Neutrophil (primary cell): Measurements from ENCODE around the gene ADRB1.

Experiments
- H3K27ac ChIP-seq: fragments of 200-600 bp; sonication (generic); 2 replicates; pipeline ENCODE4 v1.5.1; 2016; ENCODE audit warnings: mild to moderate bottlenecking, moderate library complexity
- H3K27me3 ChIP-seq: fragments of 200-600 bp; sonication (generic); 2 replicates; pipeline ENCODE4 v1.6.0; 2016; ENCODE audit warnings: mild to moderate bottlenecking
- H3K36me3 ChIP-seq: fragments of 200-600 bp; sonication (generic); 2 replicates; pipeline ENCODE4 v1.5.1; 2017
- H3K4me1 ChIP-seq, 2 experiments: fragments of 200-600 bp in 1 of 2; sonication (generic) in 1 of 2; 1 replicate in 1 of 2; 2 replicates in 1 of 2; pipeline versions ENCODE4 v1.5.1 to v1.6.1; 2013 to 2016; ENCODE audit warnings: low read depth in 1 of 2, low read length in 1 of 2, mild to moderate bottlenecking in 1 of 2, moderate library complexity in 1 of 2; ENCODE audit not compliant: control insufficient read depth in 1 of 2, insufficient read depth in 1 of 2
- H3K4me3 ChIP-seq, 2 experiments: fragments of 200-600 bp in 1 of 2; sonication (generic) in 1 of 2; 1 replicate in 1 of 2; 2 replicates in 1 of 2; pipeline ENCODE4 v1.5.1; 2013 to 2016; ENCODE audit warnings: low read depth in 1 of 2, low read length in 1 of 2, mild to moderate bottlenecking in 1 of 2, moderate library complexity in 1 of 2
- H3K9me3 ChIP-seq: fragments of 200-600 bp; sonication (generic); 2 replicates; pipeline ENCODE4 v1.5.1; 2016
- TF ChIP-seq, protein P1 (sequence below): fragments of 200-600 bp; sonication (generic); IDR thresholded peaks from 2 replicates; pipeline ENCODE4 v1.5.1; 2016; ENCODE audit warnings: antibody characterized with exemption

Gene ADRB1

GRCh38 chr10:114073395-114074186 is 29.9 kb downstream of the ADRB1 start:
- no peak overlapping the region for H3K27ac ChIP-seq
- H3K4me1 ChIP-seq = no peaks in the 10 kb centered on the region
- no peaks in the 10 kb centered on the region for H3K36me3 ChIP-seq
- TF ChIP-seq, protein P1, sequence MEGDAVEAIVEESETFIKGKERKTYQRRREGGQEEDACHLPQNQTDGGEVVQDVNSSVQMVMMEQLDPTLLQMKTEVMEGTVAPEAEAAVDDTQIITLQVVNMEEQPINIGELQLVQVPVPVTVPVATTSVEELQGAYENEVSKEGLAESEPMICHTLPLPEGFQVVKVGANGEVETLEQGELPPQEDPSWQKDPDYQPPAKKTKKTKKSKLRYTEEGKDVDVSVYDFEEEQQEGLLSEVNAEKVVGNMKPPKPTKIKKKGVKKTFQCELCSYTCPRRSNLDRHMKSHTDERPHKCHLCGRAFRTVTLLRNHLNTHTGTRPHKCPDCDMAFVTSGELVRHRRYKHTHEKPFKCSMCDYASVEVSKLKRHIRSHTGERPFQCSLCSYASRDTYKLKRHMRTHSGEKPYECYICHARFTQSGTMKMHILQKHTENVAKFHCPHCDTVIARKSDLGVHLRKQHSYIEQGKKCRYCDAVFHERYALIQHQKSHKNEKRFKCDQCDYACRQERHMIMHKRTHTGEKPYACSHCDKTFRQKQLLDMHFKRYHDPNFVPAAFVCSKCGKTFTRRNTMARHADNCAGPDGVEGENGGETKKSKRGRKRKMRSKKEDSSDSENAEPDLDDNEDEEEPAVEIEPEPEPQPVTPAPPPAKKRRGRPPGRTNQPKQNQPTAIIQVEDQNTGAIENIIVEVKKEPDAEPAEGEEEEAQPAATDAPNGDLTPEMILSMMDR = no peak
- H3K9me3 ChIP-seq = no peaks in the 10 kb centered on the region
- H3K27me3 ChIP-seq = peaks cover 10% of the 10 kb centered on the region
- H3K4me3 ChIP-seq = no peak overlapping the region

DNA sequence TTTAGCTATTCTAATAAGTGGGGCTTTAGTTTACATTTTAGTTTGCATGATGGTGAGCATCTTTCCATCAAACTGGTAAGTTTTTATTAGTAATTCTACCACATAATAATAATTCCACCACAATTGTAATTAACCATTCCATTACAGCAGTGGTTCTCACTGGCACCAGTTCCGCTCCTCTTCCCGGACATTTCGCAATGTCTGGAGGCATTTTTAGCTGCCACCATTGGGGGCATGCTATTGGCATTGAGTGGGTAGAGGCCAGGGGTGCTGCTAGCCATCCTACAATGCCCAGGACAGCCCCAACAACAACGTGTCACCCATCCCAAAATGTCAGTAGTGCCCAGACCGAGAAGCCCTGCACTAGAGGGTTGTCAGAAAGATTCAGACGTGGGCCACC is 31.4 kb downstream of the ADRB1 start:
- peaks cover 10% of the 10 kb centered on the region for H3K27me3 ChIP-seq
- H3K36me3 ChIP-seq = no peaks in the 10 kb centered on the region
- TF ChIP-seq, protein P1 = no peak
- no peak overlapping the region for H3K27ac ChIP-seq
- H3K4me1 ChIP-seq = no peaks in the 10 kb centered on the region
- no peaks in the 10 kb centered on the region for H3K9me3 ChIP-seq
- H3K4me3 ChIP-seq = no peak overlapping the region

DNA sequence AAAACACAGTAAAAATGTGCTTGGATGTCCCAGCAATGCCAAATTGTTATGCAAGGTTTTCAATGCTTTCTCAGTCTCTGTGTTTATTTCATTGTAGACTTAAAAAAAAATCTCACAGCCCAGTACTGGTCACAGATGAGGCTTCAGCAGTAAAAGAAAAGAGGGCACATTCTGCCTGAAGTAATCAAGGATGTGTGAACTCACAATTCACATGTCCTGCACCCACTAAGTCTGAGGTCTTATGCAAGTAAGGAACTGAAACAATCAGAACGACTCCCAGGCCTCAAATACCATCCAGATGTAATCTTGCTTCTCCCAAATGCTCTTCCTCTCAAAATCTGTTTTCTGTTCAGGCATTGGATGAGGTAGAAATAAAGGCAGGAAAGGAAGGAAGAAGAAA is 33.7 kb downstream of the ADRB1 start:
- Histone ChIP-seq H3K9me3 (no peaks in the 10 kb centered on the region), H3K36me3 (no peaks in the 10 kb centered on the region), H3K4me1 (no peaks in the 10 kb centered on the region), H3K27ac (no peak overlapping the region), H3K4me3 (no peak overlapping the region), H3K27me3 (peaks cover 10% of the 10 kb centered on the region)
- TF ChIP-seq, protein P1 = no peak

DNA sequence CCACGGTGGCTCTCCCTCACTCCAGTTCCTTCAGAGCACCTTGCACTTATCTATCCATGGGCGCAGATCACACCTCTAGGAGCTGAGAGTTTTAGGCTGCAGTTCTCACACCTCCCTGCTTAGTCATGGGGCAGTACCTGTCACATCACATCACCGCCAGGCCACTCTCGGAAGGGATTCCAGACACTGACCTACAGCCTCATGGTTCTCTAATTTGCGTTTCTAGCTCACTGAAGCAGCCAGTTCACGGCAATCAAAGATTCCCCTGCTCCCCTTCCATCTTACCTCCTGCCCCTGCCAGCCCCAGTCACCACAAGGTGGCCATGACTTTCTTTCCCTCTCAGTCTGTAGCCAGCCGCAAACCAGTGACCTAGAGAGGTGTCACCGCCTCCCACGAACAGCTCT is 34.2 kb downstream of the ADRB1 start:
- H3K27ac ChIP-seq = no peak overlapping the region
- no peaks in the 10 kb centered on the region for H3K36me3 ChIP-seq
- H3K4me1 ChIP-seq = no peaks in the 10 kb centered on the region
- no peaks in the 10 kb centered on the region for H3K9me3 ChIP-seq
- TF ChIP-seq, protein P1 = no peak
- H3K27me3 ChIP-seq = peaks cover 10% of the 10 kb centered on the region
- H3K4me3 ChIP-seq = no peak overlapping the region

GRCh38 chr10:114078346-114078745 is 34.7 kb downstream of the ADRB1 start:
- TF ChIP-seq, protein P1 = no peak
- Histone ChIP-seq H3K27ac (no peak overlapping the region), H3K4me3 (no peak overlapping the region), H3K27me3 (peaks cover 10% of the 10 kb centered on the region), H3K9me3 (no peaks in the 10 kb centered on the region), H3K4me1 (no peaks in the 10 kb centered on the region), H3K36me3 (no peaks in the 10 kb centered on the region)
